HG03064 (cell line): Measurements from ENCODE around the gene RNF41.
"Not testable (repeated sequence)": the region's sequence is repeated elsewhere in the genome, so short reads cannot be mapped to it uniquely, and the experiment has no call there.

ENCODE experiments used
- ATAC-seq: cut with Tn5 transposase; IDR thresholded peaks from one replicate; pipeline ENCODE4 v1.9.1; 2021; ENCODE audit warnings: low read depth; ENCODE audit not compliant: unreplicated experiment

Gene RNF41

DNA sequence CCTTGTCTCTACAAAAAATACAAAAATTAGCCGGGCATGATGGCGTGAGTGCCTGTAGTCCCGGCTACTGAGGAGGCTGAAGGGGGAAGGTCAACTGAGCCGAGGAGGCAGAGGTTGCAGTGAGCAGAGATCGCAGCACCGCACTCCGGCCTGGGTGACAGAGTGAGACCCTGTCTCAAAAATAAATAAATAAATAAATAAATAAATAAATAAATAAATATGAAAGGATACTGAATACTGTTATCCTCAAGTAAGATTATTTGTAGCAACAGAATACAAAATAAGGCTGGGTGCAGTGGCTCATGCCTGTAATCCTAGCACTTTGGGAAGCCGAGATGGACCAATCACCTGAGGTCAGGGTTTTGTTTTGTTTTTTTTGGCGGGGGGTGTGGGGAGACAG, 1.9 kb downstream of the RNF41 start:
- no peak for ATAC-seq

DNA sequence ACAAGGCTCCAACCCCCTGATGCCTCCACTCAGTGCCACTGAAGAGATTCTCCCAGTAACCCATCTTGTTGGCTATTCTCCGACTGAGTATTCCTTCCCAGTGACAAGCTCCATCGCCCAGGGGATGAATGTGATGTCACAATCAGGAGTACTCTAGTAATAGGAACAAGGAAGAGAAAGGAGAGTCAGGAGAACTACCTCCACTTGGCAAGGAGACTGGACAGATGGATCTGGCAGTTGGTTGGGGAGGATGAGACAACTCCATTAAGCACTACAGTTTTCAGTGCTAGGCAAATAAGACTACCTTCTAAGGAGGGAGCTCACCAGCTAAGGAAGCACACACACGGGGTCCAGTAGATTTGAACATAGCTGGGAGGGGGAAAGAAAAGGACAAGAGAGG, 5.3 kb downstream of the RNF41 start:
- ATAC-seq, result no peak

DNA sequence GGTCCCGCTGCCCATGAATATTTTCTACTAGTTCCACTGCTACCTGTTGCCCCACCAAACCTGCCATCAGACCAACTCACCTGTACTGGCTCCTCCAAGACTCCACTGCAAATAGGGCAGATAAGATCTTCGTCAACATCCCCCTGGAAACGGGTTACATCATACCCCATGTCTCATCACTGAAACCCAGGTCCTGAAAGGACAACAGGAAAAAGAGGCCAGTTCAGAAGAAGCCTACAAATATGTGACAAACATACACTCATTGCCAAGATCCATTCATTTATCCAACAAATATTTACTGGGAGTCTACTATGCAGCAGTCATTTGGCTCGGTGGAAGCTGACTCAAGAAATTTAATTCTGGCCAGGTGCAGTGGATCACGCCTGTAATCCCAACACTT, 7.8 kb downstream of the RNF41 start:
- no peak for ATAC-seq

DNA sequence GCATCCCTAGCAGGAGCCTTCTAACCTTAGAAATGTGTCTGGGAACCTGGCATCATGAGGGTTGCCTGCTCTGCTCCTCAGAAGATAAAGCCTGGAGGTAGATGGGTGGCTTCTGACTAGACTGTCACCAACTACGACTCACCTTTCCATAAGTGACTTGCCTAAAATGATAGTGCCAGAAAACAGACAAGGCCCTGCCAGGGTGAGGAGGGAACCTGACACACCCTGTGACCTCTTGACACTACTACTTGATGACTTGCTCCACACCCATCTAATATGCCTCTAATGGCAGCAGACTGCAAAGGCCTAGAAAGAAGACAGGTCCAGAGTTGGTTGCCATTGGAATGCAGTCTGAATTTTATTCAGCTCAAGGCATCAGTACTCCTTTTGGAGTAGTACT, 9.4 kb downstream of the RNF41 start:
- ATAC-seq, result no peak

DNA sequence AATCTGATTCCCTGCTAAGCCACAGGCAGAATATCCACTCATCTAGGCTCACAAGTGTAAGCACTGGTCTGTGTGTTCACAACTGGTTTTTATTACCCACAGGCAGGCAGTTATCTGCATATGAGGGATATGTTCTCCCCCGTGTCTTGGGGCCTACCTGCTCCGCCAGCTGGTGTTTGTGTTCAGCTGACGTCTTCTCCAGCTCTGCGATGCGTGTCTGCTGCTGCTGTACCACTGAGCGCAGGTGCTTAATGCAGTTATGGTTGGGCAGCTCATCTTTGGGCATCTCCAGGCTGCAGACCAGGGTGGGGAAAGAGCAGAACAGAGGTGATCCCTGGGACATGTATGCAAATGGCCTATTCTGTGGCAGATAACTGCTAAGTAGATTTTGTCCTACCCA, 13.7 kb downstream of the RNF41 start:
- ATAC-seq, result no peak

DNA sequence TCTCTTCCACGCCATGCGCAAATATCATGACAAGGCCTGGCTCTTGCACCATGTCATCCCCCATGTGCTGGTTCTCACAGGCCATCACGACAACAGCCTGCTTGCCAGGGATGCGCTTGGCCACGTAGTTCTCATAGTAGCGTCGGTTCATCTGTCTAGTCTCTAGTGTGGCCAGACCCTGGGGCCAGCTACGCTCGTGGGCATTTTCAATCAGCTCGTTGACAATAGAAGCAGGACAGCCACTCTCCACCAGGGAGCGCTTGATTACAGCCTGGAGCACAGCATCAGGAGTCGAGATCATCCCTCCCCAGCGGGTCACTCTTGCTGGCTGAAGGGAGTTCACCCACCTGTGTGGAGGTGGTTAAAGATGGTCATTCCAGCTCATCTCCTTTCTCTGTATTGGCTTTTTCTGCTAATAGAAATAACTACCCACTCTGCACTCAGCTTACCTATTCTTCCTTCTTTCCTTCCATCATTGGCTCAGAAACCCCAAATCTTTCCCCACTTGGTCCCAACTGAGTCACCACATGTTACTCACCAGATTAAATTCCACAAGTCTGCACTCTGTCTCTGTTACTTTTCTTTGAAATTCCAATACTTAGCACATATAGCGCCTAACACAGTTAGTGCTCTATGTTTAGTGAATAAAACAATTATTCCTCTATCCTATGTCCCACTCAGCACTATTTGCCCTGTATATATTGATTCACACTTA, 15.1 kb downstream of the RNF41 start:
- ATAC-seq, result no peak

DNA sequence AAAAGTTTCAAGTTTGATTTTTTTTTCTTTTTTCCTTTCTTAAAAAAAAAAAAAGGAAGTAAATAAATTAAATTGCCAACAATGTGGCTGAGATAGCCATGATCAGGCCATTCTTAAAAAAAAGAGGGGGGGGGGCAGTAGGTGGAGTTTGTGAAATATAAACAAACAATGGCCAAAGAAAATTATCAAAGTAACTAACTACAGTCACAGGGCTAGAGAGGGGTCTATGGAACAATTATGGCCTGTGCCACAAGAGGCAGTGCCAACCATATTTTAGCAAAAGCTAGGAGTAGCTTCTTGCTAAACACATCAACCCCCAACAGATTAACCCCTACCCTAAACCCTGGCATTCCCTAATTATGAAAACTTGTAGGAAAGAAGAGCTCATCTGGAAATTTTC, 16.3 kb downstream of the RNF41 start:
- no peak for ATAC-seq

DNA sequence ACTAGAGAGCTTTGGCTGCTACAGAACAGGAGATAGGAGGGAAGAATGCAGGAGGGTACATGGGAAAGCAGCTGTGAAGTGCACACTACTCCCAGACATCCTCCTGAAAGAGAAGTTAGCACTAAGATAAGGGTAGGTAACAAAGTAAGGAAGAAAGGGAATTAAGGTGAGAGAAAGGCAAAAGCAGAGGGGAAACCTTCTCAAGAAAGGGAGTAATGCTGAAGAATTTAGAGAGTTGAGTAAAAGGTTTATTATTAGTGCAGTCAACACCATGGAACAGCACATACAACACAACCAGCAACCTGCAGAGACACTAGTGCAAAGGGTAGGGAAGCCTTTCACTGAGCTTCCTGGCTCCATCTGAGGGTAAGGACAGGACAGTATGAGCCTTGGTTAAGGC, 17.4 kb downstream of the RNF41 start:
- ATAC-seq, result no peak

DNA sequence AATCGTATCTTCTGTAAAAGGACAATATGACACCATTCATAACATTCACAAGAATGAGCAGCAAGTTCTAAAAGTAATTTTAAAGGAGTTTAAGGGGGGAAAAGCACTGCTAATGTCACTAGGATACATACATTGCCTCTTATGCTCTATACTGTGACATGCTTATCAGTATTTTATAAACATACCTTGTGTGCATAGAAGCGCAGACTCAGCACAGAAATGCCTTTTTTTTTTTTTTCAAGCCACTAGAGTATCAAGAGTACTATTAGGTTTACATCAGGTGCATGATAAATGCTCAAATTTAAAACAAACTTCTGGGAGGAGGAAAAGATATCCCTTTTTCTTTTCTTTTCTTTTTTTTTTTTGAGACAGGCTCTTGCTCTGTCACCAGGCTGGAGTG, 18.9 kb downstream of the RNF41 start:
- ATAC-seq, result no peak

DNA sequence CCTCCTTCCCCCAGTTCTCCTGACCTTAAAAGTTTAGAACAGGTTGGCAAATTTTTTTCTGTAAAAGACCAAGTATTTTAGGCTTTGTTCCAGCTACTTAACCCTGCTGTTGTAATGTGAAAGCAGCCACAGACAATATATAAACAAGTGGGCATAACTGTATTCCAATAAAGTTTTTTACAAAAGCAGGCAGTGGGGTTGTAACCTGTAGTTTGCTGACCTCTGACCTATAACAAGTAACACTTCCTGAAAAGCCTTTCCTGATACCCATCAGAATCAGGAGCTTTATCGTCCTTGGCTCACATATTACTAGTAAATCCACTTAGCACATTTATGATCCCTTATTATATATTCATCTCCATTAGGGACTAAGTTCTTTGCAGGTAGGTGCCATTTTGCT, 19.4 kb downstream of the RNF41 start:
- no peak for ATAC-seq

DNA sequence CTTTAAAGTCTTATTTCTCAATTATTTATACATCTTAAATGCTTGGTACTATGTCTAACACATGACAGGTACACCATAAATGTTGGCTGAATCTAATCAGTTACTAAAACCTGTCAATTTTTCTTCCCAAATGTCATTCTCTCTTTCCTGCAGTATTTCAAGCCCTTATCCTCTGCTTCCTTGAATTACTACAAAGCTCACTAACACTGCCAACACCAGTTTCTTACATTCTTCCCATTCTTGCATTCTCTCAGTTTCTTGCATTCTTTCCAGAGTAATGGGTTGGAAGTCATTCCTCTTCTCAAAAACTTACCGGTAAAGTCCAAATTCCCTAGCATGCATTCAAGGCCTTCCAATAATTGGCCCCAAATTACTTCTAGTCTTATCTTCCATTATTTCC, 22.9 kb downstream of the RNF41 start:
- no peak for ATAC-seq

DNA sequence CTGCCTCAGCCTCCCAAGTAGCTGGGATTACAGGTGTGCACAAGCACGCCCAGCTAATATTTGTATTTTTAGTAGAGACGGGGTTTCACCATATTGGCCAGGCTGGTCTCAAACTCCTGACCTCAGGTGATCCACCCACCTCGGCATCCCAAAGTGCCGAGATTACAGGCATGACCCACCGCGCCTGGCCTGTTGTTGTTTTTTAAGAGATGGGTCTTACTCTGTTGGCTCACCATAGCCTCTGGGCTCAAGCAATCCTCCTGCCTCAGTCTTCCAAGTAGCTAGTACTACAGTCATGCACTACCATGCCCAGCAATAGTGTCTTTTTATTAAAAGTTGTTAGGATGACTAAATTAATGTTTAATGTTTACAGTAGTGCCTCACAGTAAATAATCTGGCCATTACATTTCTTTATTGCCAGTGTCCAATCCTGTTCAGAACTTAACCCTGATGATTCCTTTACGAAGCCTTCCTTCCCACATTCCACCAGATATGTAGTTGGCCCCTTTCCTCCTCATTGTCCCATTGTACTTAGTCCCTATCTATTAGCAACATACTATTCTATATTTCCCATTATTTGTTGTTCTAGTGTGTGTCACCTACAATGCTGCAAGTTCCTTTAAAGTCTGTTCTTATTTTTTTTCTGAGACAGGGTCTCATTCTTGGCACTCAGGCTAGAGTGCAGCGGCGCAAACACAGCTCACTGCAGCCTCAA, 23.6 kb downstream of the RNF41 start:
- no peak for ATAC-seq

DNA sequence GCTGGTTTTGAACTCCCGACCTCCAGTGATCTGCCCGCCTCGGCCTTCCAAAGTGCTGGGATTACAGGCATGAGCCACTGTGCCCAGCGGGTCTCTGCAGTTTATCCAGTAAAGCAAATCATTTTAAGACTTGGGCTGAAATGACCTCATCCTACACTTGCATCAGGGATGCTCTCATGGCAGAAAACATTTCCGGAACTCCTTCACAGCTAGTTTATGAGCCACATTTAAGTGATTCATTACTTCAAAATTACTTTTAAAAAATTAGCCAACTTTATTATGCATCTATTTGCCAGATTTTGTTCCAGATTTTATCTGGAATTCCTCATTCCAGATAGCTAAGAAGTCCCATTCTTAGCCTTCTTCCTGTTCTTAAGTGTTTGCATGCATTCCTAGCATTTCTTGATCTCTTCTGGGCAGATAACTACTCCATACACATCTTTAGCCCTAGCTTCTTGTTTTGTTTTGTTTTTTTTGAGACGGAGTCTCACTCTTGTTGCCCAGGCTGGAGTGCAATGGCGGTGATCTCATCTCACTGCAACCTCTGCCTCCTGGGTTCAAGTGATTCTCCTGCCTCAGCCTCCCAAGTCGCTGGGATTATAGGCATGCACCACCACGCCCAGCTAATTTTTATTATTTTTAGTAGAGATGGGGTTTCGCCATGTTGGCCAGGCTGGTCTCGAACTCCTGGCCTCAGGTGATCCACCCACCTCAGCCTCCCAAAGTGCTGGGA, 24.7 kb downstream of the RNF41 start:
- not testable (repeated sequence) for ATAC-seq

DNA sequence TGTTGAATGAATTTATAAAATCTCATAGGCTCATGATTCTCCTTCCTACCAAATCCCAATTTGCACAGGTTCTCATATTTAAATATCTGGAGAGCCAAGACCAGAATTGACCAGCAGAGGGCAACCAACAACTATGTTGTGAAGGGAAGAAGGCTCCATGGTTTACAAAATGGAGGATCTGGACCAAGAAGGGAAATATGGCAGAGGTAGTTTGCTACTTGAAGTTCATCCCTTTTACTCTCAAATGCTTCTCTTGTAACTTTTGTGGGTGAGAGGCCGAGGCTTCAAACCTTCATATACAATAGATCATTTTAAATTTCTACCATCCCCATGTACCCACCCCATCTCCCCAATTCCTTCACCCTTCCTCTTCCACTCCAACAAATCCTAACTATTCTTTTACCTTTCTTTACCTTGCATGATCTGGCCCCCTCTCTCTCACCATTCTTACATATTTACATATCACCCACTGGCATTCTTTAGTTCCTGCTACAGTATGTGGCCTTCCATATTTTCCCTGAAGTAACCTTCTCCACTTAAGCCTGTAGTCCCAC, 28.6 kb downstream of the RNF41 start:
- ATAC-seq, result no peak

DNA sequence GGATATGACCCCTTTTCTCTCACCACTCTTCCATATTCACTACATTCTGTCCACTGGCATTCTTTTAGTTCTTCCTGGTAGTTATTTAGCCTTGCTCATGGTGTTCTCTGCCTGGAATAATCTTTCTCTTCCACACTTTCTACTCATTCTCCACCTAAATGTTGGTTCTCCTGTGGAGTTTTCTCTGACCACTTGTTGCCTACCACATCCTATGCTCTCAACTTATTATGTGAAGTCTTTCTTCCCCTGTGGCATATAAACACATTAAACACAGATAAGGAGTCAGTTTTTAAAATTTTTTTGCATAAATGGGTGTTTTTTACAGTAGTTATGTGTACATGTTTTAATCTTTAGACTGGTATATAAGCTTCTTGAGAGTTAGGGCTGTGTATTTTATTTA, 29.1 kb downstream of the RNF41 start:
- ATAC-seq, result no peak

DNA sequence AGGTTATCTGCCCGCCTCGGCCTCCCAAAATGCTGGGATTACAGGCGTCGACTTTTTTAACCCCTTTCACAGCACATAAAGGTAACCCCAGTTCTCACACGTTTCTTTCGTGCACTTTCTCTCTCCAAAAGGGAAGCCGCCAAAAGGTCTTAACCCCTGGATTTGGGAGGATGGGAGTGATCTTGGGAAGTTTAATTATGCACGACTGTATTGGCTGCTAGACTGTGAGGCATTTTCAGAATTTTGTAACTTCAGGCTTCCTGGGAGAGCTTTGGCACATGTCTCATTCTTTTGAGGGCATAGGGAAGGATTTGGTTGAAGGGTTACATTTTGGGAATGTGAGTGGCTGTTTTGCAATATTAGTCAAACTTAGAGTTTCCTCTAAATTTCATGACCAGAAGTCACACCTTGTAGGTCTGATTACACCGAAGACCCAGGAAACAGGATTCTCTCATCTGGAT, 31.0 kb downstream of the RNF41 start:
- no peak for ATAC-seq

DNA sequence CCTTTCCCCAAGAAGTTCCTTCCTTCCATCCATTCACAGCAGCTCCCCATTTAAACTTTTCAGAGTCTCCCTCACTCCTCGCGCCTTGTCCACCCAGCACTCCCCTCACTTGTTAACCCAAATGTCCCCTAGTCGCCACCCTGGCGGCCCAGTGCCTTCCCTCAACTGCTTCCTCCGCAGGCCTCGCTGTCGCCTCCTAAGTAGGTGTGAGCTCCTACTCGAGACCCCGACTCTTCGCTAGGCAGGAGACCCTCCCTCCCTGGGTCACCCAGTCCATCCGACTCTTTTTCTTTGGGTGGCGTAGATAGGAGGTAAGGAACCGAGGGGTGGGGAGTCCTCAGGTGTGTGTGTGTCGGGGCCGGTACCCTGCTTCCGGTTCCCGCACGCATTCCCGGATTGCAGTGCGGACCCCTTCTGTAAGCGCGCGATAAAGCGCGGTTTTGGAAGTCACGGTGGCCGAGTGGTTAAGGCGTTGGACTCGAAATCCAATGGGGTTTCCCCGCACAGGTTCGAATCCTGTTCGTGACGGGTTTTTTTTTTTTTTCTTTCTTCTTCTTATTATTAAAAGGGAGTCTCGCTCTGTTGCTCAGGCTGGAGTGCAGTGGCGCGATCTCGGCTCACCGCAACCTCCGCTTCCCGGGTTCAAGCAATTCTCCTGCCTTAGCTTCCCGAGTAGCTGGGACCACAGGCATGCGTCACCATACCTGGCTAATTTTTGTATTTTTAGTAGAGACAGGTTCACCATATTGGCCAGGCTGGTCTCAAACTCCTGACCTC, 31.6 kb downstream of the RNF41 start:
- ATAC-seq, result peak; percentile 37

DNA sequence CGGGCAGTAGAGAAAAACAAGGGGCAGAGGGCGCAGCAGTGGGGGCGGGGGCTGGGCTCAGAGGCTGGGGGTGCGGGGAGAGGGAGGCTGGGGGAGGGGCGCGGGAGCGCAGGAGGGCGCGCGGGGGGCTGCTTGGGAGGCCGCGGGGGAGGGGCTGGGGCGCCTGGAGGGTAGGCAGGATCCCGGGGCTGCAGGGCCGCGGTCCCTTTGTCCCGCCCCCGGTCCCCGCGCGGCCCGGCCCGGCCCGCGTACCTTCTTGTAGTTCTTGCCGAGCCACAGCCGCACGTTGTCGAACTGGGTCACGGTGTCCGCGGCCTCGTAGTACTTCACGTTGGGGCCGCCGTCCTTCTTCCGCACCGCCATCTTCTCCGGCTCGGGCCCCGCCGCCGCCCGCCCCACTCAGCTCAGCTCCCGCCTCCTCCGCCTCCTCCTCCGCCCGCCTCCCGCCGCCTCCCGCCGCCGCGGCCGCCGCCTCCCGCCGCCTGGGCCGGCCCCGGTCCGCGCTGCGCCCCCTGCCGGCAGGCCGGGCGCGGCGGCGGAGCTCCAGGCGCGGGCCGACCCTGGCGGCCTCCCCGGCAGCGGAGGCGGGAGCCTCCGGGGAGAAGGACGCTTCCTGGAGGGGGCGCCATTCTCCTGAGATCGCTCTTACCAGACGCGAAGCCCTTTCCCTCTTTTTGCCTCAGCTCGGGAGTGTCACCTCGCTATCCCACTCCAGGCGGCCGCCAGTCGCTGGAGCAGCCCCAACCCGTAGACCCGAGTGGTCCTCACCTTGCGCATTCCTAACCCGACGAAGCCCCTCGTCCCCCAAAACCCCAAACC, 32.4 kb downstream of the RNF41 start, which contains the start of gene SMARCC2:
TSS of gene SMARCC2 (minus strand) at position 385 of the 819 bp plus-strand sequence. CDS start at position 363, 22 bp downstream.
- ATAC-seq, result peak; percentile 58

DNA sequence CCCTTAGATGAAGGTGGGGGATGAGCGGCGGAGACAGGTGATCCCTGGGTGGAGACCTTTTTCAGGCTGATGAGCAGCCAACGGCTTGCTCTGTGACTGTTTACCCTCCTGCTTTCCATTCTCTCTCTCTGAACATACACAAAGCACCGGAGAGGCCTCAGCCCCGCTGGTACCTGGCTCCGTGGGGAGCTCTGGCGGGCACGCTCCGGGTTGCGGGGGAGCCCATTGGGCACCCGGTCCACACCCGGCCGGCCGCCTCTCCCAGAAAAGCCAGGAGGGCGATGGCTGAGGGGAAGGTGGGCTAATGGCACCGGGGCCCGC, 33.0 kb downstream of the RNF41 start:
- ATAC-seq, result no peak
